Measurements from ENCODE around the gene MYZAP.

Gene MYZAP

DNA sequence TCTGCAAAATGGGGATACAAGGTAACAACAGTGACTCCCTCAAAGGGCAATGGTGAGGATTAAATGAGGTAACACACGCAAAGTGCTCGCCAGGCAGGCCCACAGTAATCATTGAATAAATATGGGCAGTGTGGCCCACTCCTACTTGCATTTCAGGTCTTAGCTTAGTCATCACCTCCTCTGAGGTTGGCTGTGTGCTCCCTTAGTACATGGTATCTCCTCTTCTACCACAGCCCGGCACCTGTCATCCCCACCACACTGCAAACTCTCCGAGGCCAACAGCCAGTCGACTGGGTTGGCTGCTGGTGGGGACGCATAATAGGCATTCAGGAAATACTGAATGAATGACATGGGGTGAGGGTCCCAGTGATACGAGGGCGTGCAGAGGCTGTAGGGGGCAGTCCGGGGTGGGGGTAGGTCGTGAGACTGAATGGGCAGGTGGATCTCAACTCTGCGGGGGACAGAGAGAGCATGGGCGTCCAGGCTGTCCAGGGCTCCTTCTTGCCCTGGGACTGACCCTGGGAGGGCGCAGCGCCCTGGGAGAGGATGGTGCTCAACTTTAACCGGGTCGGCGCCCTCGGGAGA, 375 bp upstream of the MYZAP start:
- H3K27me3 ChIP-seq (ENCODE audit: insufficient read depth, low read length, poor library complexity) = peaks cover 4% of the 10 kb centered on the region
- H3K9me3 ChIP-seq (ENCODE audit: insufficient read depth, low read length, severe bottlenecking) = no peaks in the 10 kb centered on the region
- DNase-seq = no peak
- no peaks in the 10 kb centered on the region for H3K4me1 ChIP-seq (ENCODE audit: insufficient read depth, low read length)
- no peak overlapping the region for H3K4me3 ChIP-seq (ENCODE audit: low read depth in 1 of 2, low read length in 2 of 2)
- no peaks in the 10 kb centered on the region for H3K36me3 ChIP-seq (ENCODE audit: insufficient read depth, low read length)
- no peak overlapping the region for H3K27ac ChIP-seq (ENCODE audit: low read length)
- H2AFZ ChIP-seq (ENCODE audit: low read depth, low read length) = no peak overlapping the region
- no peaks in the 10 kb centered on the region for H3K79me2 ChIP-seq (ENCODE audit: insufficient read depth, low read length)
- H3K4me2 ChIP-seq (ENCODE audit: insufficient read depth, low read length) = no peak overlapping the region
- TF ChIP-seq EZH2 (IDR thresholded peaks at IDR 0.05; ENCODE audit: borderline replicate concordance, low read depth, low read length, severe bottlenecking) = no peak
- TF ChIP-seq, protein P1, sequence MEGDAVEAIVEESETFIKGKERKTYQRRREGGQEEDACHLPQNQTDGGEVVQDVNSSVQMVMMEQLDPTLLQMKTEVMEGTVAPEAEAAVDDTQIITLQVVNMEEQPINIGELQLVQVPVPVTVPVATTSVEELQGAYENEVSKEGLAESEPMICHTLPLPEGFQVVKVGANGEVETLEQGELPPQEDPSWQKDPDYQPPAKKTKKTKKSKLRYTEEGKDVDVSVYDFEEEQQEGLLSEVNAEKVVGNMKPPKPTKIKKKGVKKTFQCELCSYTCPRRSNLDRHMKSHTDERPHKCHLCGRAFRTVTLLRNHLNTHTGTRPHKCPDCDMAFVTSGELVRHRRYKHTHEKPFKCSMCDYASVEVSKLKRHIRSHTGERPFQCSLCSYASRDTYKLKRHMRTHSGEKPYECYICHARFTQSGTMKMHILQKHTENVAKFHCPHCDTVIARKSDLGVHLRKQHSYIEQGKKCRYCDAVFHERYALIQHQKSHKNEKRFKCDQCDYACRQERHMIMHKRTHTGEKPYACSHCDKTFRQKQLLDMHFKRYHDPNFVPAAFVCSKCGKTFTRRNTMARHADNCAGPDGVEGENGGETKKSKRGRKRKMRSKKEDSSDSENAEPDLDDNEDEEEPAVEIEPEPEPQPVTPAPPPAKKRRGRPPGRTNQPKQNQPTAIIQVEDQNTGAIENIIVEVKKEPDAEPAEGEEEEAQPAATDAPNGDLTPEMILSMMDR (IDR thresholded peaks at IDR 0.05; ENCODE audit: borderline replicate concordance, extremely low read depth, low read length, poor library complexity, severe bottlenecking) = no peak
- no peak for ATAC-seq (ENCODE audit: insufficient read depth, low read depth)
- H4K20me1 ChIP-seq (ENCODE audit: insufficient read depth, low read length) = no peaks in the 10 kb centered on the region
- no peak overlapping the region for H3K9ac ChIP-seq (ENCODE audit: low read depth, low read length)

DNA sequence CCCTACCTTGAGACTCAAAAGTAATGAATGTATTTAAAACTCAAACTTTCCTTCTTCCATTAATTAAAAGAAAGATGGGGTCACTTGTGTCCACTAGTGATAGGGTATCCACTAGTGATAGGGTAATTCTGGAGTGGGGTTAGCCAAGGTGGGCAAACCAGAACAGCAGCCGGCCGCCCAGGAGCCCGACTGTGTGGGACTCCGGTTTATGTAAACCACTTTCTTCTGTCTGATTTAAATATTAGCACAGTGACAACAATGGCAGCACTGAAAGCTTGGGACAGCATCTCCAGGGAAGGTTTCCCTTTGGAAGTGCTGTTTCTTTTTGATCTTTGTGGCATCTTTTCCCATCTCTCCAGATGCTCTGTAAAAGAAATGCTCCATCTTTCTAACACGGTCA, 722 bp downstream of the MYZAP start:
- Histone ChIP-seq H3K36me3 (ENCODE audit: insufficient read depth, low read length) (no peaks in the 10 kb centered on the region), H3K79me2 (ENCODE audit: insufficient read depth, low read length) (no peaks in the 10 kb centered on the region), H3K4me3 (ENCODE audit: low read depth in 1 of 2, low read length in 2 of 2) (no peak overlapping the region), H3K27me3 (ENCODE audit: insufficient read depth, low read length, poor library complexity) (no peaks in the 10 kb centered on the region), H3K9ac (ENCODE audit: low read depth, low read length) (no peak overlapping the region), H3K4me2 (ENCODE audit: insufficient read depth, low read length) (no peak overlapping the region), H3K27ac (ENCODE audit: low read length) (no peak overlapping the region), H3K9me3 (ENCODE audit: insufficient read depth, low read length, severe bottlenecking) (no peaks in the 10 kb centered on the region), H2AFZ (ENCODE audit: low read depth, low read length) (no peak overlapping the region), H3K4me1 (ENCODE audit: insufficient read depth, low read length) (no peaks in the 10 kb centered on the region), H4K20me1 (ENCODE audit: insufficient read depth, low read length) (no peaks in the 10 kb centered on the region)
- DNase-seq (no peak), ATAC-seq (ENCODE audit: insufficient read depth, low read depth) (no peak)
- TF ChIP-seq, protein P1 (IDR thresholded peaks at IDR 0.05; ENCODE audit: borderline replicate concordance, extremely low read depth, low read length, poor library complexity, severe bottlenecking) = no peak
- no peak for TF ChIP-seq EZH2 (IDR thresholded peaks at IDR 0.05; ENCODE audit: borderline replicate concordance, low read depth, low read length, severe bottlenecking)

DNA sequence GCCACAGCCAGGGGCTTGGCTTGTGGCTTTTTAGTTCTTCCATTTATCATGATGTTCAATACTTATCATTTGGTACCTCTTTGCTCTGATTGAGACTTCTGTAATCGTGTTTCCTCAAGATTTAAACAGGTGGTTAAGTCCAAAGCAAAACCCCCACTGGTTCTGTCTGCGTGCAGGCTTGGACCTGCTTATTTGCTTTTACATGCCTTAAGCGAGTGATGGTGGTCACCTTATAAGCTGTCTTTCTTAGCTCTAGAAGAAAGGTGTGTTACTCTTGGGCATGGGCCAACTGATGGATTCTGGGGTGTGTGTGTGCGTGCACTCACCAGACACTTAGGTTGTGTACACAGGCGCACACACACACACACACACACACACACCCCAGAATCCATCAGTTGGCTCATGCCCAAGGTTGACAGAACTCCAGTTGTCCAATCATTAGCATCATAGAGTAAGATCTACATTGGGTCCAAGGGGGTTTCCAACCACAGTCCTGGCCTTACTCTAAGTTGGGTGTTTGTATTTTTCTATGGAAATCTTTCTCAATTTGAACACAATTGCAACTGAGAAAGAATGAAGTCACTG, 1.2 kb downstream of the MYZAP start:
- Histone ChIP-seq H4K20me1 (ENCODE audit: insufficient read depth, low read length) (no peaks in the 10 kb centered on the region), H2AFZ (ENCODE audit: low read depth, low read length) (no peak overlapping the region), H3K36me3 (ENCODE audit: insufficient read depth, low read length) (no peaks in the 10 kb centered on the region), H3K4me1 (ENCODE audit: insufficient read depth, low read length) (no peaks in the 10 kb centered on the region), H3K27me3 (ENCODE audit: insufficient read depth, low read length, poor library complexity) (no peaks in the 10 kb centered on the region), H3K4me2 (ENCODE audit: insufficient read depth, low read length) (no peak overlapping the region), H3K79me2 (ENCODE audit: insufficient read depth, low read length) (no peaks in the 10 kb centered on the region), H3K9me3 (ENCODE audit: insufficient read depth, low read length, severe bottlenecking) (no peaks in the 10 kb centered on the region), H3K9ac (ENCODE audit: low read depth, low read length) (no peak overlapping the region), H3K27ac (ENCODE audit: low read length) (no peak overlapping the region), H3K4me3 (ENCODE audit: low read depth in 1 of 2, low read length in 2 of 2) (no peak overlapping the region)
- DNase-seq (no peak), ATAC-seq (ENCODE audit: insufficient read depth, low read depth) (no peak)
- TF ChIP-seq, protein P1 (IDR thresholded peaks at IDR 0.05; ENCODE audit: borderline replicate concordance, extremely low read depth, low read length, poor library complexity, severe bottlenecking) = no peak
- TF ChIP-seq EZH2 (IDR thresholded peaks at IDR 0.05; ENCODE audit: borderline replicate concordance, low read depth, low read length, severe bottlenecking) = no peak
